HK-2 (cell line): ENCODE measurements around the gene NTRK1.

Experiments used
- DNase-seq: peaks from one replicate; pipeline ENCODE4 v3.0.0-alpha.2; 2018; ENCODE audit not compliant: unreplicated experiment

Gene NTRK1

DNA sequence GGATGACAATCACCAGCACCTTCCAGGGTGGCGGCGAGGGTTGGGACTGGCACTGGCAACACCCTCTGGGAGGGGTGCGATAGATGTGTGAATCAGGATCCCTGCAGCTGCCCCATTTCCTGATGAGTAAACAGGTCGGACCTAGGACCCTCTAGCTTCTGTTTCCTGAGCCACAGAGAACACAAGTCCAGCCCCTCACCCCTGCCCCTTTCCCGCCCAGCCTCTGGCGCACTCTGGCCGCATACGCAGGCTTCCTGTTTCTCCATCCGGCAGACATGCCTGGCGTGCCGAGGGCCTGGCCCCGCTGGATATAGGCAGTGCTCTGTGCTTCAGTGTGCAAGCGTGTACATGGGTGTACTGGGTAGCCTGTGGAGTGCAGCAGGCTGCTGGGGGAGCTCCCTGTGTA lies 37.5 kb downstream of the NTRK1 start:
- DNase-seq: no peak

GRCh38 chr1:156898971-156899664 lies 38.5 kb downstream of the NTRK1 start:
- DNase-seq: no peak

- no peak for DNase-seq
Measured at GRCh38 chr1:156899956-156900718, 39.5 kb downstream of the NTRK1 start.

DNA sequence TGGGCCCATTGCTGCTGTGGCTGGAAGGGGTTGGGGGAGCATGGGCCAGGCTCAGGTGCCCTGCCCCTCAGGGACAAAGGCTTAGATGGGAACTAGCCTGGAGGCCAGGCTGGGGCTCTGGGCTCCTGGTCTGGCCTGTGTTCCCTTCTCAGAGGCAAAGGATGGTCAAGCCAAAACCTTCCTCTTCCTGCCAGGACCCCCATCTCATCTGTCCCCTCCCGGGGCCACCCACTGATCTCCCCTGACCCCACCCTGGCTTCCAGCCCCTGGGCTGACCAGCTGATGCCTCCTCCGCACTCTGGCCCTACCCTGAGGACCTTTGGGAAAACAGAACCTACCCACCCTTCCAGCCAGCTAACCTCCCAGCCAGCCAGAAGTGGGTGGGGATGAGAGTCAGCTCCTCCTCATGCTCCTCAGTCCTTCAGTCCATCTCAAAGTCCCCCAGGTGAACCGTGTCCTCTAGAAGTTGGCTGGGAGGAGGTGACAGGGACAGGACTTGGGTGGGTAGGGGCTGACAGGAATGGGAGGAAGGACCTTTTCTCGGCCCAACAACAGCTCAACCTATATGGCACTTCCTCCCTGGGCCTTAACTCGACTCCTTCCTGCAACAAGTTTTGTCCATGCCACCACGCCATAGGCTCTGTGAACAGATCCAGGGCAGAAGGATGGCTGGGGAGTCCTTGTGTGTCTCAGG lies 40.4 kb downstream of the NTRK1 start:
- no peak for DNase-seq

DNA sequence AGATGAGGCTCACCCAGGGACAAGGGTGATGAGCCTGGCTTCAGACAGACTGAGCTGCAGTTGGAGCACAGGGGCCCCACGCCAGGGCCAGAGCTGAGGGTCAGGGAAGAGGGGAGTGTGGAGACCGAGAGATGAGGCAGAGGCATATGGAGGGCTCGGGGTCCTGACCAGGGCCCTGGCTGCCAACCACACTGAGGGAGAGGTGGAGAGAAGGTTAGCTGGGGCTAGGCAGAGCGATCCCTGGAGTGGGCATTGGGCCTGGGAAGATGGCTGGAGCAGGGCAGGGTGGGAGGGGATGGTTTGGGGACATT lies 40.9 kb downstream of the NTRK1 start:
- DNase-seq: no peak

- DNase-seq: no peak
Measured at GRCh38 chr1:156901966-156902915, 41.6 kb downstream of the NTRK1 start.

GRCh38 chr1:156903328-156904091 lies 42.8 kb downstream of the NTRK1 start:
- DNase-seq: no peak

- DNase-seq: no peak
Measured at GRCh38 chr1:156904187-156904959, 43.7 kb downstream of the NTRK1 start.

- no peak for DNase-seq
Measured at GRCh38 chr1:156905176-156905575, 44.5 kb downstream of the NTRK1 start.

DNA sequence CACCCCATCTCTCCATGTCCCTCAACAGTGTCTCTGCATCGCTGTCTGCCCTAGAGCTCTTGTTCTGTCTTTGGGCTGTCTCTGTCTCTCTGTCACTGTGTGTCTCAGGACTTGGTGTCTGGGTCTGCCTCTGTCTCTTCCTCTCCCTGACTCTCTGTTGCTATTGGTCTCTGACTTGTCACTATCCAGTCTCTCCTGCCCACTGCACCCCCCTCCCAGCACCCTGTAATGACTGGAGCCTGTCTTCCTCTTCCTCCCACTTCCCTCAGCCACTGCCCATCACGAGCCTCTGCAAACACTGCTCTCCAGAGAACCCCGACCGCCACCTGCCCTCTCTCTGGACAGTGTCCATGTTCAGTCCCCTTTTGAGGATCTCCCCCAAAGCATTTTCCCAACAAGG lies 45.0 kb downstream of the NTRK1 start:
- no peak for DNase-seq

GRCh38 chr1:156906206-156906906 lies 45.7 kb downstream of the NTRK1 start:
- no peak for DNase-seq

DNA sequence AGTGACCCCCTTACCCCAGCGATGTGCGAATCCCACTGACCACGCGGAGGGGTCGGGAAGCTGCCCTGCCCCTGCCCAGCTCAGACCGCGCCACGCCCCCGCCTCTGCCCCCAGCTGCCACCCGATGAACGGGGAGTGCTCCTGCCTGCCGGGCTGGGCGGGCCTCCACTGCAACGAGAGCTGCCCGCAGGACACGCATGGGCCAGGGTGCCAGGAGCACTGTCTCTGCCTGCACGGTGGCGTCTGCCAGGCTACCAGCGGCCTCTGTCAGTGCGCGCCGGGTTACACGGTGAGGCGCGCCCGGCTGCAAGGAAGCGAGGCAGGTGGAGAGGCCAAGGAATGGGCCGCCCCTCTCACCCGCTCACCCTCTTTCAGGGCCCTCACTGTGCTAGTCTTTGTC lies 47.9 kb downstream of the NTRK1 start:
- no peak for DNase-seq

- no peak for DNase-seq
Measured at GRCh38 chr1:156908955-156909354, 48.3 kb downstream of the NTRK1 start.

DNA sequence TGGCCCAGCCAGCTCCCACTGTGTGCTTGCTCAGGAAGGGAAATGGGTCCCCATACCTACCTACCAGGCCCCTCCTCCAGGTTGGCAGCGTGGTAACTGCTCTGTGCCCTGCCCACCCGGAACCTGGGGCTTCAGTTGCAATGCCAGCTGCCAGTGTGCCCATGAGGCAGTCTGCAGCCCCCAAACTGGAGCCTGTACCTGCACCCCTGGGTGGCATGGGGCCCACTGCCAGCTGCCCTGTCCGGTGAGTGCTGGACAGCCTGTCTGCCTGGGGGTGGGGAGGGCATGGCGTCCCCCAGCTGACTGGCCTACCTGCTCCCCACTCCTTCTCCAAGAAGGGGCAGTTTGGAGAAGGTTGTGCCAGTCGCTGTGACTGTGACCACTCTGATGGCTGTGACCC lies 49.0 kb downstream of the NTRK1 start:
- no peak for DNase-seq

DNA sequence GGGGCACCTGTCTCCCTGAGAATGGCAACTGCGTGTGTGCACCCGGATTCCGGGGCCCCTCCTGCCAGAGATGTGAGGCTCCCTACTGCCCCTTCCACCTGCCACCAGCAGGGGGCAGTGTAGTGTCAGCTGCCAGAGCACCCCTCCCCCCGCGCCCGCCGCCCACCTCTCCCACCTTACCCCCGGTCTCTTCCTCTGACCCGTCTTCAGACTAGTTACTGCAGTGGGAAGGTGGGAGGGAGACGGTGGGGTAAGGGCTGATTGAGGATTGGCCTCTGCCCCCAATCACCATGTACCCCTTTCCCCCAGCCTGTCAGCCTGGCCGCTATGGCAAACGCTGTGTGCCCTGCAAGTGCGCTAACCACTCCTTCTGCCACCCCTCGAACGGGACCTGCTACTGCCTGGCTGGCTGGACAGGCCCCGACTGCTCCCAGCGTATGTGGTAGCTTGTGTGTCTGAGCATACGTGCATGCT lies 49.7 kb downstream of the NTRK1 start:
- no peak for DNase-seq

- DNase-seq: no peak
Measured at GRCh38 chr1:156911577-156912298, 51.1 kb downstream of the NTRK1 start.

DNA sequence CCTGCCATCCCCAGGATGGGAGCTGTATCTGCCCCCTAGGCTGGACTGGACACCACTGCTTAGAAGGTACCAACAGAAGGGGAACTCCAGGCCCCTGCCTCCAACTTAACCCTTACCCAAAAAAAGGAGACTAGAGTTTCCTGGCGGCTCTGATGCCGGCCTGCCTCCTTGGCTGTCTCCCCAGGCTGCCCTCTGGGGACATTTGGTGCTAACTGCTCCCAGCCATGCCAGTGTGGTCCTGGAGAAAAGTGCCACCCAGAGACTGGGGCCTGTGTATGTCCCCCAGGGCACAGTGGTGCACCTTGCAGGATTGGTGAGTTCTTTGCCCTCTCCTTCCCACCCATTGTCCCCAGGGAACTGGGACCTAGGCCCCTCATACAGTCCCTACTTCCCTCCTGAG lies 51.6 kb downstream of the NTRK1 start:
- DNase-seq: no peak

DNA sequence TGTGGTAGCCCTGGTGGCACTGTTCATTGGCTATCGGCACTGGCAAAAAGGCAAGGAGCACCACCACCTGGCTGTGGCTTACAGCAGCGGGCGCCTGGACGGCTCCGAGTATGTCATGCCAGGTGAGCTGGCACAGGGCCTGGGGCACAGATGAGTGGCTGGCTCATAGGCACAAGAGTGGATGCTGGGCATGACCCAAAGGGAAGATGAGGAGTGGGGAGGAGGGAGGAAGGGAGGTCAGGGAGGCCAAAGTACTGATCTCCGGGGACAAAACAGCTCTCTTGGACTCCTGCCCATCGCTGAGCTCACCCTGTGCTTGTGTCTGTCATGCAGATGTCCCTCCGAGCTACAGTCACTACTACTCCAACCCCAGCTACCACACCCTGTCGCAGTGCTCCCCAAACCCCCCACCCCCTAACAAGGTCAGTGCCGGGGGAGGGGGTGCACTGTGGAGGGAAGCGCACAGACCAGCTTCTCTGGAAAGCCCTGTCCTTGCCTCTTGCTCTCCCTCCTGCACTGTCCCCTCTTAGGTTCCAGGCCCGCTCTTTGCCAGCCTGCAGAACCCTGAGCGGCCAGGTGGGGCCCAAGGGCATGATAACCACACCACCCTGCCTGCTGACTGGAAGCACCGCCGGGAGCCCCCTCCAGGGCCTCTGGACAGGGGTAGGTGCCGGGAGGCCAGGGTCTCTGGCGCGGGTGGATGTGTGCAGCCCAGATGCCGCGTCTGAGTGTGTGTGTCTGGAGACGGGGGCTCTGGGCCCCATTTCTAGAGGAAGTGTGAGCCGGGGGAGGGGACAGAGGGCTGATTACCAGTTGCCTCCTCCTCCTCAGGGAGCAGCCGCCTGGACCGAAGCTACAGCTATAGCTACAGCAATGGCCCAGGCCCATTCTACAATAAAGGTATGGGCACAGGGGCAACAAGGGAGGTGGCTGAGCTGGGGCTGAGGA lies 52.5 kb downstream of the NTRK1 start:
- DNase-seq: no peak
